HG02870 (cell line): ENCODE results near the gene ZFPL1.

Experiments
- ATAC-seq: cut with Tn5 transposase; IDR thresholded peaks from one replicate; pipeline ENCODE4 v1.9.1; 2021; ENCODE audit warnings: mild to moderate bottlenecking, moderate library complexity; ENCODE audit not compliant: unreplicated experiment

ZFPL1 gene

DNA sequence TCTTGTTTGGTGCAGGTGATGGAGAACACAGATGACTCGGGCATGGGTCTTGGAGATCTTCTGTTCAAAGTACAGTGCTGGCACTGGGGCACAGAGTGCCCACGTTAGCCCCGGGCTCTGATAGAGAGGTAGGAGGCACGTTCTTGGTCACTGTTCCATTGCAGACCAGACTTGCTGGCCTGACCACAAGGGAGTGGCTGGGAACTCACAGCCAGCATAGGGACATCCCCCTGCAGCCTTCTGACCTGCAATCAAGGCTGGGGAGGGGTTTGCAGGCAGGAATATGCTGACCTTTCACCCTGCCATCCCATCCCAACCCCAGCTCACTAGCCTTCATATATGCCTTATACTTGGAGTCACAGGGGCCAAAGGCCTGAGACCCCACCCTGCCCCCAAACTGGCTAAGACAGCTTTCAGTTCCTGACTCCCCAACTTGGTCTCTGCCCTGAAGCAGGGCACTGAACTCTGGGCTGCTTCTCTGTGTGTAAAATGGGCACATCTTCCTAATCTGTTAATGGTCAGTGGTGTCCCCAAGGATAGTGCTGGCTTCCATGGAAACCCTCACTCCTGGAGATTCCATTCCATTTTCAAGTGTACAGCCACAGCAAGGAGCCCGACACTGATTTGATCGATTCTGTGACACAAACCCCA, 42.7 kb downstream of the ZFPL1 start:
- no peak for ATAC-seq

DNA sequence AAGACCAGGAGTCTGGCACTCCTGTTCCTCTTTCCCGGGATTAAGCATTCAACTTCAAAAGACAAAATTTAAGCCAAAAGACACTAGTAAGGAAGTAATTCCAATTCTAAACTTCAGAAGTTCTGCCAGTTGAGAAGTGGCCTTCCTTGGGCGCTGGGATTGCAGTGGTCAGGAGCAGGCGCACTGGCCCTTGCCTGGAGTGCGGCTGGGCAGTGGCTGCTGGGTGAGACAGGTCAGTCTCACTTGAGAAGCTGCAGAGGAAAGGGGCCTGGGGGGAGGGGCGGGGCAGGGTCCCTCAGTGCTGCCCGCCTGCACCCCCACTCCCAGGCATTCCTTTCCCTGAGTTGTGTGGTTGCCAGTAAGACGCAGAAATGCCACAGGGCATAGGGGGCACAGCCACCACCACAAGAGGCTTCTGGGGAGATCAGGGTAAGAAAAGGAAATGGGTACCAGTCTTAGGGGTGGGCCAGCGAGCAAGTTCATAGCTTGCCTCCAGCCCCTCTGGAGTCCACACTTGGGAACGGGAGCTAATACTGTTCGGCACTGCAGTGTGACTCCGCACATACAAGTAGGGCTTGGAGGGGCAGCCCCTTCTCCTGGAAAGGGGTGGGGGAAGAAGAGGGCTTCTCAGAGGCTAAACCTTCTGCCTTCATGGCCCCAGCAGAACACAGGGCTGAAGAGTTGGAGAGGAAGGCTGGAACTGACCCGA, 43.6 kb downstream of the ZFPL1 start:
- no peak for ATAC-seq

GRCh38 chr11:65128182-65129145, 44.4 kb downstream of the ZFPL1 start:
- no peak for ATAC-seq

- ATAC-seq, result no peak
Measured at GRCh38 chr11:65129649-65130441, 45.8 kb downstream of the ZFPL1 start.

DNA sequence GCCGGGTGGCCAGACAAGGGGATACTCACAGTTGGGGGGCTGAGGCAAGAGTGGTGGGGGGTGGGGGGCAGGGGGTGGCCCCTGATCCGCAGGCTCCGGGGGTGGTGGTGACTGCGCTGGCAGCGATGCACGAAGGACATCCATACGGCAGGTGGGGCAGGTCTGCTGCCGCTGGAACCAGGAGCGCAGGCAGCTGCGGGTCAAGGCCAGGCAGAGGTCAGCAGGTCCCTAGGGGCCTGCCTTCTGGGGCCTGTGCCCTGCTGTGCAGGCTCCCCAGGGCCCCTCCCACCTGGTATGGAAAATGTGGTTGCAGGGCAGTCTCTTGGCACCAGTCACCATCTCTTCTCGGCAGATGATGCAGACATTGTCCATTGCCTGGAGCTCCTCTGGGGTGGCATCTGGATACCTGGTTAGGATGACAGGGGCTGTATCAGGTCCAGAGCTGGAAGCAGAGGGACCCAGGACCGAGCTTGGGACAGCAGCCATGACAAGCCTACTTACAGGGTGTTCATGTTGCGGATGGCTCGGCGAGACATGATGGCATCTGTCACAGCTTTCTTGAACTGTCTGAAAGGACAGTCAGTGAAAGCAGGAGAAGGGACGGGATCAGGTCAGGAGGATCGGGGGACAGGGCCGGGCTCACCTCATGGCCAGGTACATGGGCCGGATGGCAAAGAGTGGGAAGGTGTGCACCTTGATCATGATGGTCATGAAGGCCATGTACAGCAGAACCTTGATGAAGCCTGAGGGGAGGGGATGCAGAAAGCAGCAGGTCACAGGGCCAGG, 46.8 kb downstream of the ZFPL1 start:
- ATAC-seq, result no peak

- no peak for ATAC-seq
Measured at GRCh38 chr11:65131417-65131776, 47.4 kb downstream of the ZFPL1 start.

DNA sequence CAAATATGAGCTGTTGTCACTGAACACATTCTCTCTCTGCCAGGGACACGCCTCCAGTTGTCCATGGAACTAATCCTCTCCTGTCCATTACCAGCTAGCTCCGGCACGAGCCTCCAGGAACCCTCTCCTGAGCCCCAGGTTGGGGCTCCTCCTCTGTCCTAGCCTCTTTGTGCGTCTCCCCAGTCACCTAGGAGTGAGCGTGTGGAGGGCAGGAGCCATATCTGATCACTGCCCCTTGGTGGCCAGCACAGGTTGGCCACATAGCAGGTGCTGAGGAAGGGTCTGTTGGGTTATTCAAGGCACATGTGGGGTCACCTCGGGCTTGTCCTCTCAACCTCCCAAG, 47.8 kb downstream of the ZFPL1 start:
- ATAC-seq, result no peak

GRCh38 chr11:65132238-65132987, 48.4 kb downstream of the ZFPL1 start:
- ATAC-seq, result no peak

DNA sequence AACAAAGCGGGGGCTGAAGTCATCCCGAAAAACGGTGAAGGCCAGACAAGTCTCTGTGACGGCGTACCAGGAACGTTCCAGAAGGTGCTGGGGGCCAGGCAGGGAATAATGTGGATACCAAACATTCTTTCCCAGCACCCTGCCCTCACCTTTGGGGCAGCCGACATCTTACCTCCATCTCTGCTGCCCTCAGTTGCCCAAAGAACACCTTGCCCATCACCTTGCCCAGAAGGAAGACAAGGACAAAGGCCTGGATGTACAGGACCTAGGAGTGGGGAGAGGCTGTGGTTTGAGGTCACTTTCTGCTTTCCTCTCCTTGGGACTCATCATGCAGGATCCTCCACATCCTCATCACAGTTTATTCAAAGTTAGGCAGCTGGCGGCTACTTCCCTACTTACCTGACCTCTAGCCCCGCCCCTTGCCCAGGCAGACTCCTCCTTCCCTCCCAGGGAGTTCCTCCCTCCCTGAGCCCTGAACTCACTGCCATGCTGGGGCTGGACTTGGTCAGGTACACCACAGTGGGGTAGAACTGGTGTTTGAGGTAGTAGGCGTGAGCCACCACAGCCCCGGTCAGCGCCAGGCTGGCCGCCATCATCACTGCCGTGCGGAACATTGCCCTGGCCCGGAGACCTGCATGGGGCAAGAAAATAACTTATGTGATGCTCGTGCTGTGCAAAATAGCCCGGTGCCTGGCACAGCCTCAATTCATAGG, 49.1 kb downstream of the ZFPL1 start:
- no peak for ATAC-seq

DNA sequence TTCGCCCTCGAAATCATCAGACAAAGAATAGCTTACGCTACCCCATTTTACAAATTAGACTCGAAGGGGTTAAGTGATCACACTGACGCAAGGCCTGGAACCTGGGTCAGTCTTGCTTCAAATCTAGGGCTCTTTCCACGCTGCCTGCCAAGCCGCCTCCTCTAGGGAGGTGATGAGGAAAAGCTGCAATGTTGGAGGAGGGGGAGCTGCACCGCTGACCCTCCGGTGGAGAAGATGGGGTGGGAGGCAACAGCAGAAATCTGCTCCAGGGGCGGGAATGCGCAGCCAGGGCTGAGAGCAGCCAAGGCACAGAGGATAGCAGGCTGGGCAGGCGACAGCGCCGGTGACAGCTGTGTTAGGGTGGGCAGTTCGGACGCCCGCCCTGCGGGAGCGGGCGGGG, 49.7 kb downstream of the ZFPL1 start:
- ATAC-seq, result no peak

DNA sequence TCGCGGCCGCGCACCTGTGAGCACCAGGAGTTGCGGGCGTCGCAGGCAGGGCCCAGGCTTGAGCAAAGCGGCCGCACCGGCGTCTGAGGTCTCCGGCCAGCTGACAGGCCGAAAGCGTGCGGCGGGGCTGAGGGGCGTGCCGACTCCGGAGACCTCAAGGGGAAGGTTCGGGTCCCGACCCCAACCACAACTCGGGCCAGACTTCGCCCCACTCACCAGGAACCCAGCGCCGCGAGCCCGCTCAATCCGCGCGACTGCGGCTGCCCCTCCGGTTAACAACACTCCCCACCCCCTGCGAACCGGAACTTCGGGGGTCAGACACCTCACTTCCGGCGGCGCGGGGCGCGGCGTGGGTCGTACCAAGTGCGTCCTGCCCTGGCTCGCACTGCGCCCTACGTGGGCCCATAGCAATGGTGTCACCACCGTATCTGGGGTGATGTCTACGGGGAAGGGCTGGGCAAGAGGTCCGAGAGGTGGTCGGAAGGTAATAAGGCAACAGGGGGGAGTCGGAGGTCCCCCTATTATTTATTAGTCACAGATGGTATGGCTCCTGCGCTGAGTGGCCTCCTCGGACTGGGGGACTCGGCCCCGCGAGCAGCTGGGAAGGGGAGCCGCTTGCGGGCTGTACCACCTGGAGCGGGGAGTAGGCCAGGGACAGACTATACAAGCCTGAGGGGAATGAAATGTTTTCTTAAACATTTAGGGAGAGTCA, 50.4 kb downstream of the ZFPL1 start, which contains the start of gene SYVN1:
Gene SYVN1, minus strand, starts transcription at position 280 of the 712 bp plus-strand sequence. CDS start 918 bp downstream, outside the sequence.
- peak; percentile 51 for ATAC-seq

- peak; percentile 56 for ATAC-seq
Measured at GRCh38 chr11:65134952-65135632, 51.1 kb downstream of the ZFPL1 start.

DNA sequence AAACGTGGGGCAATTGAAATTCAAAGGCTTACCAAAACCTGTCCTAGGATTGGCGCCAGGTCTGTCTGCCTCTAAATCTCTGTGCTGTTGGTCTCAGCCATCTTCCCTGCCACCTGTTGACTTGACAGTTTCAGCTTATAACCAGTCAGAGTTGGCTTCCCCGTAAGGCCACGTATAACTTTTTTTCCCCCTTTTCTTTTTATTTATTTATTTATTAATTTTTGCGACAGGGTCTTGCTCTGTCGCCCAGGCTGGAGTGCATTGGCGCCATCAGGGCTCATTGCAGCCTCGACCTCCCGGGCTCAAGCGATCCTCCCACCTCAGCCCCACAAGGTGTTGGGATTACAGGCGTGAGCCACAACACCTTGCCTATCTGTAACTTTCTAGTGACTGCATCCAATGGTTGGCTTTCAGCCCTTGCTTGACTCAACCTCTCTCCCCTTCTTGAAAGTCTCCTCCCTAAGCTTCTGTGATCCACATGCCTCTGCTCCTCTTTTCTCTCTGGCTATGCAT, 51.7 kb downstream of the ZFPL1 start:
- ATAC-seq, result no peak

DNA sequence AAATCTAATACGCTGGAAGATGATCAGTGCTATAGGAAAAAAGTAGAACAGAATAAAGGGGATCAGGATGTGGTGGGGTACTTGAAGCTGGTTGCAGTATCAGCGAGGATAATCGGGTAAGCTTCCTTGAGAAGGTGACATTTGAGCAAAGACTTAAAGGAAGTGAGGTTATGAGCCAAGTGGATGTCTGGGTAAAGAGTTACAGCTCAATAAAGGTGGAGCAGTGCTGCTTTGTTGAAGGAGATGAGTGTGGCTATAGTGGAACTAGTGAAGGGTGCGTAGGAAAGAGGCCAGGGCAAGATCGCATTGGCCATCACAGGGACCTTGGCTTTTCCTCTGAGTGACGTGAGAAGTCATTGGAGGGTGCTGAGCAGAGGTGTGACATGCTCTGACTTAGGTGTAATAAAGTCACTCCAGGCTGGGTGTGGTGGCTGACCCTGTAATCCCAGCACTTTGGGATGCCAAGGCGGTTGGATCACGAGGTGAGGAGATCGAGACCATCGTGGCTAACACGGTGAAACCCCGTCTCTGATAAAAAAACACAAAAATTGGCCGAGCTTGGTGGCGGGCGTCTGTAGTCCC, 52.6 kb downstream of the ZFPL1 start:
- ATAC-seq, result no peak
